LNCaP clone FGC (cell line): ENCODE data around the gene AQP12A.

Experiments
- DNase-seq: peaks from one replicate; pipeline ENCODE4 v3.0.0-alpha.2; 2011; ENCODE audit warnings: low read depth
- H3K4me3 ChIP-seq: 2 replicates; pipeline ENCODE4 v1.5.1; 2011; ENCODE audit warnings: mild to moderate bottlenecking, low read depth, low read length, control low read depth
- TF ChIP-seq, protein P1 (sequence below): IDR thresholded peaks from 2 replicates; pipeline ENCODE4 v1.5.1; 2012; ENCODE audit warnings: mild to moderate bottlenecking; ENCODE audit not compliant: control insufficient read depth, insufficient read depth; ENCODE audit errors: extremely low read depth

Gene AQP12A

DNA sequence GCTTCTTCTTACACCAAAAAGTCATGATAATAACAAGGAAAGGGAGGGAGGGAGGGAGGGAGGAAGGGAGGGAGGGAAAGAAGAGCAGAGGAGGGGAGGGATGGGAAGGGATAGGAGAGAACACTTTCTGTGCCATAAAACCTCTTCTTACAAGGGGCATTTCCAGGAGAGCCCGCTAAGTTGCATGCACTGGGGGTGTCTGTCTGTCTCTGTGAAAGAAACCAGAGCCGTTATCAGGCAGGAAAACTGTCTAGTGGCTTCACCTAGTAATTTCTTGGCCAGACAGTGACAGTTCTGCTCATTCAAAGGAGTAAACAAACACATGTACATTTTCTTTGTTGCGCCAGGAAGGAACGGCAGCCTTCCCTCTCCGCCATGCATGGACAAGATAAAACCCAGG is 45.8 kb downstream of the AQP12A start:
- DNase-seq, result no peak
- TF ChIP-seq, protein P1, sequence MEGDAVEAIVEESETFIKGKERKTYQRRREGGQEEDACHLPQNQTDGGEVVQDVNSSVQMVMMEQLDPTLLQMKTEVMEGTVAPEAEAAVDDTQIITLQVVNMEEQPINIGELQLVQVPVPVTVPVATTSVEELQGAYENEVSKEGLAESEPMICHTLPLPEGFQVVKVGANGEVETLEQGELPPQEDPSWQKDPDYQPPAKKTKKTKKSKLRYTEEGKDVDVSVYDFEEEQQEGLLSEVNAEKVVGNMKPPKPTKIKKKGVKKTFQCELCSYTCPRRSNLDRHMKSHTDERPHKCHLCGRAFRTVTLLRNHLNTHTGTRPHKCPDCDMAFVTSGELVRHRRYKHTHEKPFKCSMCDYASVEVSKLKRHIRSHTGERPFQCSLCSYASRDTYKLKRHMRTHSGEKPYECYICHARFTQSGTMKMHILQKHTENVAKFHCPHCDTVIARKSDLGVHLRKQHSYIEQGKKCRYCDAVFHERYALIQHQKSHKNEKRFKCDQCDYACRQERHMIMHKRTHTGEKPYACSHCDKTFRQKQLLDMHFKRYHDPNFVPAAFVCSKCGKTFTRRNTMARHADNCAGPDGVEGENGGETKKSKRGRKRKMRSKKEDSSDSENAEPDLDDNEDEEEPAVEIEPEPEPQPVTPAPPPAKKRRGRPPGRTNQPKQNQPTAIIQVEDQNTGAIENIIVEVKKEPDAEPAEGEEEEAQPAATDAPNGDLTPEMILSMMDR, result no peak
- H3K4me3 ChIP-seq, result no peak overlapping the region

DNA sequence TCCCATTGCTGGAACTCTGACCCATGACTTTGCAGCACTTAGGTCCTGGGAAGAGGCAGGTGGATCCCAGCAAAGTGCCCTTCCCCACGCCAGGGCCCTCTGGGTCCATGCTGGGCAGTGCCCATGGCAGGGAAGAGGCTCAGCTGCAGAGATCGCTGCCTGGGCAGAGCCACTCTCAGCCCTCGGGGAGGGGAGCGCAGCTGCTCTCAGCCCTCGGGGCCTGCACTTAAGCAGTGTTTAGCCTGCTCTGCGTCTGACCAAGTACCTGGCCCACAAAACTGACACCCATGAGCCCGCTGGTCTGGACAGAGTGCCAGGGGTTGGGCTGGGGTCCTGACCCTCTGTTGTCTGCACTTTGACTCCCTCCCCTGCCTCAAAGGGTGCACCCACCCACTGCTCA is 46.3 kb downstream of the AQP12A start:
- TF ChIP-seq, protein P1, result no peak
- DNase-seq, result no peak
- no peak overlapping the region for H3K4me3 ChIP-seq

GRCh38 chr2:240739797-240740196 is 48.1 kb downstream of the AQP12A start:
- TF ChIP-seq, protein P1, result no peak
- H3K4me3 ChIP-seq, result no peak overlapping the region
- no peak for DNase-seq

DNA sequence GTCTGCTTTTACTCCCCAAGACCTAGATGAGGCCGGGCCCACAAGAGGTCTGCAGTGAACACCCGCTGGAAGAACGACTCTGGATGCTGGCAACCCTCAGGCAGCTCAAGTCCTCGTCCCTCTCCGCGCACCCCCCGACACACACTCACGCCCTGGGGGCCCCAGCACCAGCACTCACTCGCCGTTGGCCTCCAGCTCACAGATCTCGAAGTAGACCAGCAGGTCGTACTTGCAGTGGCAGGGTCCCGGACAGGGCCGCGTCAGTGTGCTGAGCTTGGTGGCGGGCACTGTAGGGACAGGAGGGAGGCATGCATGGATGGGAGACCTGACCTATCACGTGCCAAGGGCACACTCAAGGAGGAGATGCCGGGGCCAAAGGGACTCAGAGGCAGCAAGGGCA is 49.4 kb downstream of the AQP12A start:
- TF ChIP-seq, protein P1, result no peak
- H3K4me3 ChIP-seq, result no peak overlapping the region
- DNase-seq, result no peak

DNA sequence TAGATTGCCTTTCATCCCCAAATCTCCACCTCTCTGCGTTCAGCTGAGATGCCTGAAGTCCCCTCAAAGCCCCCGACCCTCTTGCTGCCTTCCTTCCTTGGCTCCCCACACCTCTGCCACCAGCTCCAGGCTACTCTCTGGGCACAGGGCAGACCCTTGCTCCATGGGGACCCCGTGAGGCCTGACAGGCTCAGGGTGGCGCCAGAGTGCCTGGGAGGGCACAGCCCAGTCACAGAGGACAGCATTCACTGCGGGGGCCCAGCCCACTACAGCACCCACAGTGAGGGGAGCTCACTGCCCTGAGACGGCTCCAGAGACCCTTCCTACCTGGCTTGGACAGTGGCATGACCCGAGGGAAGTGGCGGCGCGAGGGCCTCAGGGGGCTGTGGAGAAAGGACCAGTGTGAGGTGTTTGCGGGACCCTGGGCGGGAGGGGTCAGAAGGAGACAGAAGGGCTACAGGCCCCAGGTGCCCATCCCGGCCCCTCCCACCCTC is 51.0 kb downstream of the AQP12A start:
- no peak overlapping the region for H3K4me3 ChIP-seq
- DNase-seq, result no peak
- TF ChIP-seq, protein P1, result no peak

- H3K4me3 ChIP-seq, result no peak overlapping the region
- no peak for DNase-seq
- TF ChIP-seq, protein P1, result no peak
Observed at GRCh38 chr2:240745456-240745855, 53.8 kb downstream of the AQP12A start.

- no peak overlapping the region for H3K4me3 ChIP-seq
- no peak for DNase-seq
- TF ChIP-seq, protein P1, result no peak
Observed at GRCh38 chr2:240745962-240746361, 54.3 kb downstream of the AQP12A start.
